ENCODE measurements around the gene TSNAX. TPM values are rescaled to one million over a fixed set of nuclear protein-coding genes. Genes with fewer than 3 reads are reported as not detected.
A peak's percentile ranks its signal among the peaks of the same experiment; 100 is the strongest.

The TSNAX gene
- total and polyA plus RNA-seq, 7 experiments from 2014 or later: 33.7 to 97.1 (median 45.7) TPM

DNA sequence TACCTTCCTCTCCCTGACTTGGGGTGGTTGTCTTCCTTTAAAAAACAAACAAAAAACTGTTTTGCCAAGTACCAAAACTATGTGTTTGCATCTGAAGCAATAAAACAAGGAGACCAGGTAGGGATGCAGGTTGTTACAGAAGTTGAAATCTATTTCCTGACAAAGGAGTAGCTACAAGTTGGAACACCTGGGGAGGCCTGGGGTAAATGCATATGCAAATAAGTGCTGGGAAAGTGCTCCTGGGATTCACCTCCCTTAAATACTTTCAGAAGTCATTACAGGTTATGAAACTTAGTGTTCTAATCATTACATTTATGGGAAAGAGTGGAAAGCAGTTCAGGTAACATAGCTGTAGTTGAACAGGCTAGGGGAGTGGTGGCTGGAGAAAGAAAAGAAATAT is 1.9 kb upstream of the TSNAX start:
- CTCF ChIA-PET: no interaction called here
- Histone ChIP-seq H3K36me3 (ENCODE audit: control insufficient read depth in 2 of 3, insufficient read depth in 3 of 3, low read length in 3 of 3) (no peaks in the 10 kb centered on the region), H3K27me3 (ENCODE audit: control insufficient read depth in 2 of 2, insufficient read depth in 2 of 2, low read length in 2 of 2) (no peaks in the 10 kb centered on the region), H3K9me3 (ENCODE audit: control insufficient read depth in 2 of 3, low read length in 3 of 3) (no peaks in the 10 kb centered on the region), H3K4me3 (ENCODE audit: low read length) (no peak overlapping the region), H3K4me1 (ENCODE audit: control insufficient read depth in 2 of 2, insufficient read depth in 2 of 2, low read length in 2 of 2) (peaks cover 19 to 20% of the 10 kb centered on the region in 2 donors), H3K27ac (ENCODE audit: low read depth, low read length) (no peak overlapping the region)
- POLR2A ChIA-PET: interaction anchor here (1.0 kb wide), 1 partner anchor 80 kb away, joined by 3 read pairs; no protein-coding TSS in a partner anchor
- Mint-ChIP-seq H3K9me3 (no peaks in the 10 kb centered on the region), H3K4me1 (peaks cover 22 to 36% (median 35%) of the 10 kb centered on the region in 7 donors), H3K4me3 (peak overlapping the region in 5 of 10 donors; percentile 10 to 85 (median 34)), H3K27me3 (no peaks in the 10 kb centered on the region), H3K36me3 (peaks cover 3 to 18% (median 10%) of the 10 kb centered on the region in 5 donors), H3K27ac (peak overlapping the region in 8 of 9 donors; percentile 6 to 100 (median 78))
- ATAC-seq: no peak
- intact Hi-C loops (cut with micrococcal nuclease): loop anchor here (5.0 to 10.0 kb wide), 7 partner anchors 86 to 1899 kb away; partner anchors contain the start of genes C1orf198 (in 1 of the 2), COG2 (in 1 of the 2), MAP10 (in 1 of the 2) and TAF5L (in 1 of the 2)
- DNase-seq: no peak

DNA sequence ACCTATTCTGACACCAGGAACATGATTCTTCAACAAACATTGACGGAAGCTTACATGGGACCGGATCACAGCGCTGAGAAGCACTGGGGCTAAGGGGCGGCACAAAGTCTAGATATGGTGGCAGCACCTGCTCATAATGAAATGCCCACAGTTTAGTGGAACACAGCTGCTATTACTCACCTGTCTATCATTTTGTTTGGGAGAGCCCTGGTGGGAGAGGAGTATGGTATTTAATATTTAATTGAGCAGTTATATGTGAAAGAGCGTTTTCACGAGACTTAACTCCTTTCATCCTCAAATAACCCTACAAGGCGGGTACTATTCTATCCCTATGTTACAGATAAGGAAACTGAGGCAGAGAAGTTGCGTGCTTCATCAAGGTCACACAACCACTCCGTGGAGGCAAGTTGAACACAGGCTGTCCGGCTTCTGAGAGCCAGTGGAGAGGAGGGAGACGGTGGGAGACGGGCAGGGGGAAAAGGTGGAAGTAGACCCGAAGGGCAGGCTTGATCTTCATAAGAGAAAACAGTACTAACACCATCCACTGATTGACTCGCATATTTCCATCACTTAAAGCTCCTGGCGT is 790 bp upstream of the TSNAX start:
- H3K27me3 Mint-ChIP-seq: no peaks in the 10 kb centered on the region

DNA sequence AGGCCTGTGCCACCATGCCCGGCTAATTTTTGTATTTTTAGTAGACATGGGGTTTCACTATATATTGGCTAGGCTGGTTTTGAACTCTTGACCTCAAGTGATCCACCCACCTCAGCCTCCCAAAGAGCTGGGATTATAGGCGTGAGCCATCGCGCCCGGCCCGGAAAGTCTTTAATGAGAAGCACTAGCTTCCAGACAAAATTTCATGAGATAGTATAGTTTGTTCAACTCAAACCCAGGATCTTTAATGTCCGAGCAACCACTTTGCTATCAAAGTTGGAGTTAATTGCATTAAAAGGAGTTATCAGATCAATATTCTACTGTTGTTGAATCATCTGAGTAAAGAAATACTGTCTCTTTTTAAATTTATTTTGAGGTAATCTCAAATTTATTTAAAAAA is 4.8 kb downstream of the TSNAX start:
- Histone ChIP-seq H3K27ac (ENCODE audit: low read depth, low read length) (no peak overlapping the region), H3K36me3 (ENCODE audit: control insufficient read depth in 2 of 3, insufficient read depth in 3 of 3, low read length in 3 of 3) (peaks cover 5 to 15% (median 7%) of the 10 kb centered on the region in 3 experiments), H3K27me3 (ENCODE audit: control insufficient read depth in 2 of 2, insufficient read depth in 2 of 2, low read length in 2 of 2) (no peaks in the 10 kb centered on the region), H3K9me3 (ENCODE audit: control insufficient read depth in 2 of 3, low read length in 3 of 3) (no peaks in the 10 kb centered on the region), H3K4me1 (ENCODE audit: control insufficient read depth in 2 of 2, insufficient read depth in 2 of 2, low read length in 2 of 2) (peaks cover 26 to 29% of the 10 kb centered on the region in 2 donors), H3K4me3 (ENCODE audit: low read length) (no peak overlapping the region)
- POLR2A ChIA-PET: interaction anchor here (0.5 to 1.2 kb wide), 2 partner anchors 12 to 112 kb away, joined by 3 to 4 read pairs; no protein-coding TSS in a partner anchor
- Mint-ChIP-seq H3K27me3 (no peaks in the 10 kb centered on the region), H3K4me3 (peak overlapping the region in 1 of 10 donors; percentile 39), H3K27ac (no peak overlapping the region), H3K36me3 (peaks cover 3 to 44% (median 19%) of the 10 kb centered on the region in 5 donors), H3K9me3 (no peaks in the 10 kb centered on the region), H3K4me1 (peaks cover 31 to 77% (median 64%) of the 10 kb centered on the region in 7 donors)
- CTCF ChIA-PET: no interaction called here
- no peak for ATAC-seq
- DNase-seq: no peak
- intact Hi-C loops (cut with micrococcal nuclease): no loop called here

More for the DNA sequence above, 790 bp upstream of the TSNAX start:
- DNase-seq: no peak
- peak overlapping the region; percentile 86 for H3K27ac ChIP-seq (ENCODE audit: low read depth, low read length)
- intact Hi-C loops (cut with micrococcal nuclease): loop anchor here (1.0 to 10.0 kb wide), 18 partner anchors 67 to 1900 kb away; partner anchors contain the start of genes ARV1 (in 2 of the 2), C1orf198 (in 2 of the 2), DISC1 (in 2 of the 2) and EGLN1 (in 2 of the 2)
- H3K9me3 ChIP-seq (ENCODE audit: control insufficient read depth in 2 of 3, low read length in 3 of 3): no peaks in the 10 kb centered on the region
- peak overlapping the region; percentile 93 for H3K4me3 ChIP-seq (ENCODE audit: low read length)
- peaks cover 3 to 22% (median 11%) of the 10 kb centered on the region in 5 donors for H3K36me3 Mint-ChIP-seq
- ATAC-seq: no peak
- CTCF ChIA-PET: no interaction called here
- H3K27ac Mint-ChIP-seq: peak overlapping the region; percentile 96 to 100 (median 99)
- POLR2A ChIA-PET: interaction anchor here (0.8 to 3.0 kb wide), 6 partner anchors 8 to 549 kb away, joined by 3 to 32 read pairs (median 3); partner anchors contain the start of genes ARV1, EGLN1, EXOC8 and SPRTN
- no peaks in the 10 kb centered on the region for H3K27me3 ChIP-seq (ENCODE audit: control insufficient read depth in 2 of 2, insufficient read depth in 2 of 2, low read length in 2 of 2)
- no peaks in the 10 kb centered on the region for H3K36me3 ChIP-seq (ENCODE audit: control insufficient read depth in 2 of 3, insufficient read depth in 3 of 3, low read length in 3 of 3)
- no peaks in the 10 kb centered on the region for H3K9me3 Mint-ChIP-seq
- H3K4me3 Mint-ChIP-seq: peak overlapping the region; percentile 85 to 99 (median 97)
- H3K4me1 Mint-ChIP-seq: peaks cover 22 to 47% (median 44%) of the 10 kb centered on the region in 7 donors
- peaks cover 24 to 26% of the 10 kb centered on the region in 2 donors for H3K4me1 ChIP-seq (ENCODE audit: control insufficient read depth in 2 of 2, insufficient read depth in 2 of 2, low read length in 2 of 2)

DNA sequence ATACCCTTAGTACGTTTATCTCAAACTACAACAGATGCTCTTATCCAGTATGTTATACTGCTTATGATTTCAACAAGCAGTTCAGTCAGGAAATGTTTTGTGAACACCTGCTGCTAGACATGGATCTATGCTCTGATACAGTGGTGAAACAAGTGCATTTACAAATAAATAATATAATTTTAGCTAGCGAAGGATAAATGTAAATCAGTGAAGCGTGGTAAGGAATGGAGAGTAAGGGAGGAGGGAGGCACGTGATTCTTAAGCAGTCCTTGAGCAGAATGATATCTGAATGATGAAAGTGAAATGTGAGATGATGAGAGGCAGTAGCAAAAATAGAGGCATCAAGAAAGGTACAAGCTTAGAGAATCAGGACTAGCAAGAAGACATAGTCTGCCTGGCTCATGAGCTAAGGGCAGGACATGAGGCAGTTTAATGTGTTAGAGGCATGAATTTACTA is 6.3 kb downstream of the TSNAX start:
- Histone ChIP-seq H3K9me3 (ENCODE audit: control insufficient read depth in 2 of 3, low read length in 3 of 3) (no peaks in the 10 kb centered on the region), H3K4me3 (ENCODE audit: low read length) (no peak overlapping the region), H3K27ac (ENCODE audit: low read depth, low read length) (no peak overlapping the region), H3K4me1 (ENCODE audit: control insufficient read depth in 2 of 2, insufficient read depth in 2 of 2, low read length in 2 of 2) (peaks cover 17 to 22% of the 10 kb centered on the region in 2 donors), H3K27me3 (ENCODE audit: control insufficient read depth in 2 of 2, insufficient read depth in 2 of 2, low read length in 2 of 2) (no peaks in the 10 kb centered on the region), H3K36me3 (ENCODE audit: control insufficient read depth in 2 of 3, insufficient read depth in 3 of 3, low read length in 3 of 3) (peaks cover 5 to 15% (median 7%) of the 10 kb centered on the region in 3 experiments)
- Mint-ChIP-seq H3K4me1 (peaks cover 21 to 64% (median 52%) of the 10 kb centered on the region in 7 donors), H3K9me3 (no peaks in the 10 kb centered on the region), H3K27ac (peak overlapping the region in 1 of 9 donors; percentile 39), H3K4me3 (peak overlapping the region in 2 of 10 donors; percentile 44 to 62), H3K36me3 (peaks cover 3 to 49% (median 22%) of the 10 kb centered on the region in 5 donors), H3K27me3 (no peaks in the 10 kb centered on the region)
- intact Hi-C loops (cut with micrococcal nuclease): no loop called here
- no peak for ATAC-seq
- ChIA-PET CTCF (no interaction called here), POLR2A (interaction anchor here (1.3 kb wide), 1 partner anchor 113 kb away, joined by 5 read pairs; no protein-coding TSS in a partner anchor)
- no peak for DNase-seq

GRCh38 chr1:231536099-231536498 is 7.6 kb downstream of the TSNAX start:
- no peak overlapping the region for H3K27ac ChIP-seq (ENCODE audit: low read depth, low read length)
- DNase-seq: no peak
- ChIA-PET CTCF (interaction anchor here (0.7 to 1.7 kb wide), 2 partner anchors 119 to 179 kb away, joined by 3 to 4 read pairs; no protein-coding TSS in a partner anchor), POLR2A (interaction anchor here (0.5 to 1.3 kb wide), 3 partner anchors 8 to 207 kb away, joined by 3 to 5 read pairs (median 5); partner anchors contain the start of gene TSNAX)
- H3K27me3 ChIP-seq (ENCODE audit: control insufficient read depth in 2 of 2, insufficient read depth in 2 of 2, low read length in 2 of 2): no peaks in the 10 kb centered on the region
- peaks cover 0 to 7% (median 2%) of the 10 kb centered on the region in 11 donors for H3K9me3 Mint-ChIP-seq
- ATAC-seq: no peak
- H3K4me3 Mint-ChIP-seq: peak overlapping the region in 1 of 10 donors; percentile 32
- no peaks in the 10 kb centered on the region for H3K27me3 Mint-ChIP-seq
- H3K4me3 ChIP-seq (ENCODE audit: low read length): no peak overlapping the region
- intact Hi-C loops (cut with micrococcal nuclease): no loop called here
- H3K4me1 Mint-ChIP-seq: peaks cover 15 to 65% (median 53%) of the 10 kb centered on the region in 7 donors
- H3K9me3 ChIP-seq (ENCODE audit: control insufficient read depth in 2 of 3, low read length in 3 of 3): no peaks in the 10 kb centered on the region
- H3K36me3 ChIP-seq (ENCODE audit: control insufficient read depth in 2 of 3, insufficient read depth in 3 of 3, low read length in 3 of 3): peaks cover 5 to 20% (median 7%) of the 10 kb centered on the region in 3 experiments
- H3K36me3 Mint-ChIP-seq: peaks cover 3 to 52% (median 27%) of the 10 kb centered on the region in 5 donors
- no peak overlapping the region for H3K27ac Mint-ChIP-seq
- H3K4me1 ChIP-seq (ENCODE audit: control insufficient read depth in 2 of 2, insufficient read depth in 2 of 2, low read length in 2 of 2): peaks cover 11 to 13% of the 10 kb centered on the region in 2 donors

DNA sequence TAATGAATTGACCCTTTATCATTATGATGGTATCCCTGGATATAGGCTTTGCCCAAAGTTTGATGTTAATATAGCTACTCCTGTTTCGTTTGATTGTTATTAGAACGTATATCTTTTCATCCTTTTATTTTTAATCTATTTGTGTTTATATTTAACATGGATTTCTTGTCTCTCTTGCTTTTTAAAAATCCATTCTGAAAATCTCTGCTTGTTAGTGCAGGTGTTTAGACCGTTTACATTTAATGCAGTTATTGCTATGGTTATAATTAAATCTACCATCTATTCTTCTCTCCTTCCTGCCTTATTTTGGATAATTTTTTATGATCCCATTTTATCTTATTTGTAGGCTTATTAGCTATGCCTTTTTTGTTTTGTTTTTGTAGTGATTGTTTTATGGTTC is 12.4 kb downstream of the TSNAX start:
- Mint-ChIP-seq H3K4me1 (peaks cover 8 to 38% (median 25%) of the 10 kb centered on the region in 7 donors), H3K27me3 (no peaks in the 10 kb centered on the region), H3K4me3 (no peak overlapping the region), H3K9me3 (peaks cover 0 to 12% (median 2%) of the 10 kb centered on the region in 11 donors), H3K36me3 (peaks cover 12 to 63% (median 40%) of the 10 kb centered on the region in 5 donors), H3K27ac (no peak overlapping the region)
- H3K36me3 ChIP-seq (ENCODE audit: control insufficient read depth in 2 of 3, insufficient read depth in 3 of 3, low read length in 3 of 3): peaks cover 5 to 36% (median 10%) of the 10 kb centered on the region in 3 experiments
- DNase-seq (no peak), ATAC-seq (no peak)
- H3K4me1 ChIP-seq (ENCODE audit: control insufficient read depth in 2 of 2, insufficient read depth in 2 of 2, low read length in 2 of 2): no peaks in the 10 kb centered on the region
- no peaks in the 10 kb centered on the region for H3K27me3 ChIP-seq (ENCODE audit: control insufficient read depth in 2 of 2, insufficient read depth in 2 of 2, low read length in 2 of 2)
- H3K27ac ChIP-seq (ENCODE audit: low read depth, low read length): no peak overlapping the region
- ChIA-PET CTCF (no interaction called here), POLR2A (interaction anchor here (0.7 to 1.4 kb wide), 2 partner anchors 10 to 13 kb away, joined by 3 read pairs; no protein-coding TSS in a partner anchor)
- H3K9me3 ChIP-seq (ENCODE audit: control insufficient read depth in 2 of 3, low read length in 3 of 3): no peaks in the 10 kb centered on the region
- intact Hi-C loops (cut with micrococcal nuclease): no loop called here
- H3K4me3 ChIP-seq (ENCODE audit: low read length): no peak overlapping the region

Measured in naive thymus-derived CD4-positive, alpha-beta T cell (primary cell).